GM12878 (cell line): ENCODE data around the gene SSR3. TPM values are rescaled to one million over a fixed set of nuclear protein-coding genes. Genes with fewer than 3 reads are reported as not detected.

Experiments
- CHD4 ChIP-seq: fragments of 200-600 bp; sonication (generic); IDR thresholded peaks from 2 replicates; pipeline ENCODE4 v1.6.1; 2016; ENCODE audit warnings: mild to moderate bottlenecking
- HDGF ChIP-seq: fragments of 450-650 bp; IDR thresholded peaks from 2 replicates; pipeline ENCODE4 v1.6.1; 2016; ENCODE audit warnings: antibody characterized with exemption
- JUND ChIP-seq: IDR thresholded peaks from 2 replicates; pipeline ENCODE4 v1.6.1; 2012; ENCODE audit warnings: low read depth, mild to moderate bottlenecking, low read length, improper control_type of control experiment, moderate library complexity
- MEF2B ChIP-seq: fragments of 450-650 bp; IDR thresholded peaks from 2 replicates; pipeline ENCODE4 v1.6.1; 2018; ENCODE audit warnings: mild to moderate bottlenecking, moderate library complexity; ENCODE audit not compliant: partially characterized antibody, poor library complexity, severe bottlenecking
- NBN ChIP-seq: fragments of 450-650 bp; IDR thresholded peaks from 2 replicates; pipeline ENCODE4 v1.6.1; 2016
- NFIC ChIP-seq: IDR thresholded peaks from 2 replicates; pipeline ENCODE4 v1.6.1; 2012; ENCODE audit warnings: low read depth, mild to moderate bottlenecking, inconsistent platforms, low read length, moderate library complexity
- RBBP5 ChIP-seq: fragments of 200-600 bp; sonication (generic); conservative IDR thresholded peaks from 2 replicates; pipeline ENCODE4 v1.6.1; 2016
- SIN3A ChIP-seq: IDR thresholded peaks from 2 replicates; pipeline ENCODE4 v1.6.1; 2012; ENCODE audit warnings: low read depth, low read length, improper control_type of control experiment
- SPI1 ChIP-seq: IDR thresholded peaks from 2 replicates; pipeline ENCODE4 v1.6.1; 2011; ENCODE audit warnings: low read depth, mild to moderate bottlenecking, low read length, moderate library complexity, borderline replicate concordance; ENCODE audit not compliant: insufficient read depth
- ZBTB11 ChIP-seq: fragments of 450-650 bp; formaldehyde crosslinking; IDR thresholded peaks from 2 replicates; pipeline ENCODE4 v1.5.0; 2022; ENCODE audit warnings: mild to moderate bottlenecking, missing genetic modification characterization
- ZNF207 ChIP-seq: fragments of 450-650 bp; IDR thresholded peaks from 2 replicates; pipeline ENCODE4 v1.6.1; 2014; ENCODE audit warnings: antibody characterized with exemption, mild to moderate bottlenecking, borderline replicate concordance
- ZNF274 ChIP-seq: IDR thresholded peaks from one replicate; pipeline ENCODE4 v1.8.0; 2011; ENCODE audit not compliant: insufficient read length, insufficient read depth
- polyA plus RNA-seq, 11 experiments: library from polyadenylated mRNA; depleted of rRNA in 4 of 11; unstranded in 6 of 11; stranded (reverse) in 5 of 11; fragments of >200 nt; fragmentation: Nextera tagmentation in 4 of 11; fragmentation: Illumina TruSeq in 1 of 11; extraction: Ambion mirVana in 4 of 11; extraction: Trizol in 1 of 11; gene quantifications; 1 replicate in 1 of 11; 2 replicates in 10 of 11; pipeline versions ENCODE4 v1.2.1 to v1.2.3, GENCODE V29; 2011 to 2016; ENCODE audit warnings: inconsistent platforms in 2 of 11, missing spikeins in 2 of 11, low read depth in 1 of 11
- total RNA-seq, 4 experiments: library from RNA; depleted of rRNA in 3 of 4; stranded (reverse); fragments of >200 nt in 3 of 4; fragmentation: Illumina TruSeq in 1 of 4; extraction: Trizol in 1 of 4; gene quantifications; 2 replicates each; pipeline versions ENCODE4 v1.2.1 to v1.2.3, GENCODE V29; 2013 to 2021
- TF ChIP-seq, protein P1 (sequence below): IDR thresholded peaks from 2 replicates; pipeline ENCODE4 v1.6.1; 2012; ENCODE audit warnings: low read depth, low read length, improper control_type of control experiment

SSR3 gene
- total and polyA plus RNA-seq, 10 of the 15 experiments (the other 5 are each of a cell fraction or from before 2014, with no cell fraction given): 133 to 345 (median 191) TPM

GRCh38 chr3:156586905-156587759 is 32.2 kb upstream of the SSR3 start (continued):
- TF ChIP-seq NFIC: no peak
- no peak for TF ChIP-seq ZBTB11 (CRISPR knock-in tag)
- peak; percentile 73 for TF ChIP-seq SPI1
- no peak for TF ChIP-seq SIN3A
- TF ChIP-seq CHD4: no peak
- TF ChIP-seq, protein P1, sequence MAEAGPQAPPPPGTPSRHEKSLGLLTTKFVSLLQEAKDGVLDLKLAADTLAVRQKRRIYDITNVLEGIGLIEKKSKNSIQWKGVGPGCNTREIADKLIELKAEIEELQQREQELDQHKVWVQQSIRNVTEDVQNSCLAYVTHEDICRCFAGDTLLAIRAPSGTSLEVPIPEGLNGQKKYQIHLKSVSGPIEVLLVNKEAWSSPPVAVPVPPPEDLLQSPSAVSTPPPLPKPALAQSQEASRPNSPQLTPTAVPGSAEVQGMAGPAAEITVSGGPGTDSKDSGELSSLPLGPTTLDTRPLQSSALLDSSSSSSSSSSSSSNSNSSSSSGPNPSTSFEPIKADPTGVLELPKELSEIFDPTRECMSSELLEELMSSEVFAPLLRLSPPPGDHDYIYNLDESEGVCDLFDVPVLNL: no peak
- no peak for TF ChIP-seq JUND
- TF ChIP-seq HDGF: no peak
- TF ChIP-seq NBN: no peak
- TF ChIP-seq MEF2B: peak; percentile 26
- TF ChIP-seq ZNF274: no peak
- no peak for TF ChIP-seq ZNF207
- no peak for TF ChIP-seq RBBP5
